HG02759 (cell line): Measurements from ENCODE around the gene YIF1B.
A peak's percentile ranks its signal among the peaks of the same experiment; 100 is the strongest.
"Not testable (repeated sequence)": the region's sequence is repeated elsewhere in the genome, so short reads cannot be mapped to it uniquely, and the experiment has no call there.

Experiments
- ATAC-seq: cut with Tn5 transposase; IDR thresholded peaks from one replicate; pipeline ENCODE4 v1.9.1; 2021; ENCODE audit warnings: mild to moderate bottlenecking, moderate library complexity; ENCODE audit not compliant: unreplicated experiment

The YIF1B gene

DNA sequence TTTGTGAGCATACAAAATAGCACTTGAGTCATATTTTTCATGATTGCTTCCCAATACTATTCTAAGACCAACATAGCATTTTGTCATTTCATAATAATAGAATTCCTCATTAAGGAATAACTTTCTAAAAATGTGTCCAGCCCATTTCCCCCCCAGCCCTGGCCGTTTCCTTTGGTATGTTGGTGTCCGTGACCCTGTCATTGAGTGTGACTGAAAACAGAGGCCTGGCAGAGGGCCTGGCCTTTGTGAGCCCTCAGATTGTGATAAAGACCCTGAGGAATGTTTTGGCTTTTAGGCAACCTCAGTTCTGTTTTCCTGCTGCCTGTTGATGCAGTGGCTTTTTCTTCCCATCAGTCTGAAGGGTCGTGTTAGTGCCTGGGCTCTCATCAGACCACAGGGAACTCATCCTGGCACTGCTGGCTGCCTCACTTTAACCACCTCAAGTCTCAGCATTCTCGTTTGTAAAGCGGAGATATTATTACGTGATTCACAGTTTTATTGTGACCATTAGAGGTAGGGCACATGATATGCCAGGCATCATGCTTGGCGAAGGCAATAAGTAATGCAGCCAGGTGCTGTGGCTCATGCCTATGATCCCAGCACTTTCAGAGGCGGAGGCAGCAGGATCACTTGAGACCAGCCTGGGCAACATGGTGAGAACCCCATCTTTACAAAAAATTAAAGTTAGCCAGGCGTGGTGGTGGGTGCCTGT lies 37.6 kb downstream of the YIF1B start:
- no peak for ATAC-seq

DNA sequence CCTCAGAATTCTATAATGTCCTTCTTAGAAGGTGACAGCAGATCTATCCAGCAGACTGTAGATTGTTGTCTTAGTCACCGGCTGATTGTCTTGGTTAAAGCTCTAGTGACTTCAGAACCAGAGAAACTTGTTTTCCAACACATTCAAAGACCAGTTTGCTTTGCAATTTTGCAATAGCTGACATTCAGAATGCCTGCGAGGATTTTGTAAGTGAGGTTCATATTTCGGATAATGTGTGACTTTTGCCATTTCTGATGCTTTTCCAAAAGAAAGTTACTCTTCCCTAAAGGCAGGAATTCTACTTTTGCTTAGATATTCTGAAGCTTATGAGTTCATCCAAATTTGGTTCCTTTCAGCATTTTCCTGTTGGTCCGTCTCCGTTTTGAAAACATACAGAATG lies 38.2 kb downstream of the YIF1B start:
- ATAC-seq = no peak

DNA sequence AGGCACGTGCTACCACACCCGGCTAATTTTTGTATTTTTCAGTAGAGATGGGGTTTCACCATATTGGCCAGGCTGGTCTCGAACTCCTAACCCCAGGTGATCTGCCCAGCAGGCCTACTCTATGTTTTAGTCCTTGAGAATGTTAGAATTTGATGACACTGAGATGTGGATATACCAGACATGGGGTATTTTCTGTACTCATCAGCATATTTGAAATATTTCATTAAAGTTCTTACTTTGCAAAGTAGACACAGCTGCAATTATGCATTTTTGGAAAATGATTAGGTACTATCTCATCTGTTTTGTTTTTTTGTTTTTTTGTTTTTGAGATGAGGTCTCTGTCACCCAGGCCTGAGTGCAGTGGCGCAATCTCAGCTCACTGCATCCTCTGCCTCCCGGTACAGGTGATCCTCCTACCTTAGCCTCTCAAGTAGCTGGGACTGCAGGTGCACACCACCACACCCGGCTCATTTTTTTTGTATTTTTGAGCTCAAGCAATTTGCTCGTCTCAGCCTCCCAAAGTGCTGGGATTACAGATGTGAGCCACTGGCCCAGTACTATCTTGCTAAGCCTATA lies 38.7 kb downstream of the YIF1B start:
- ATAC-seq = no peak

DNA sequence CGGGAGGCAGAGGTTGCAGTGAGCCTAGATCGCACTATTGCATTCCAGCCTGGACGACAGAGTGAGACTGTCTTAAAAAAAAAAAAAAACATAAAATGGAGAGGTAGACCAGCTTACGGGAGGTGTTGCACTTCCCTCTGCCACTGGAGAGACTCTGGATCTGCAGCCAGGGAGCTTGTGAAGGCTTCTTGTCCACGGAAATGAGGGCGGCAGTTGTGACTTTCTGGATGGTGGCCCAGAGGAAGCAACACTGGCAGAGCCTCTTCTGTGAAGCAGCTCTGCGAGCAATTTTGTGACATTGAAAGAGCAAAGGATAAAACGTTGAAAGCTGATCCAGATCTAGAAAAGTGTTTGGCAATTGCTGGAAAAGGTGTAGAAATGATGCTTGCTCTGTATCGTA lies 41.0 kb downstream of the YIF1B start:
- ATAC-seq = no peak

DNA sequence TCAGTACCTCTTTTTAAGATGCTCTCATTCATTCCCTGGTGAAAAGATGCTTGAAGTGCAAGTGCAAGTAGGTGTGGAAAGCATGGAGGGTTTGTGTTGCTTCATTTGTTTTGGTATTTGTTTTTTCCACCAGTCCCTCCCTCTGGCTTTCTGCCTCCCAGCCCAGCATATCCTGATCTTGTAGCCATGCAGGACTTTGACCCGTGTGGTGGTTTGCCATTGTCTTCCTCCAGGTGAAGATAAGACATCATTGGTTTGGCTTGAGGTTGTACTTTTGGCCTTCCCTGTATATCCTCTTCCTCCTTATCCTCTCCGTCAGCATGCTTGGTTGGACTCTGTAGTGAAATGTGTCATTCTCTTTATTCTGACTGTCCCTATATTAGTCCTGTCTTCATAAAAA lies 42.2 kb downstream of the YIF1B start:
- no peak for ATAC-seq

DNA sequence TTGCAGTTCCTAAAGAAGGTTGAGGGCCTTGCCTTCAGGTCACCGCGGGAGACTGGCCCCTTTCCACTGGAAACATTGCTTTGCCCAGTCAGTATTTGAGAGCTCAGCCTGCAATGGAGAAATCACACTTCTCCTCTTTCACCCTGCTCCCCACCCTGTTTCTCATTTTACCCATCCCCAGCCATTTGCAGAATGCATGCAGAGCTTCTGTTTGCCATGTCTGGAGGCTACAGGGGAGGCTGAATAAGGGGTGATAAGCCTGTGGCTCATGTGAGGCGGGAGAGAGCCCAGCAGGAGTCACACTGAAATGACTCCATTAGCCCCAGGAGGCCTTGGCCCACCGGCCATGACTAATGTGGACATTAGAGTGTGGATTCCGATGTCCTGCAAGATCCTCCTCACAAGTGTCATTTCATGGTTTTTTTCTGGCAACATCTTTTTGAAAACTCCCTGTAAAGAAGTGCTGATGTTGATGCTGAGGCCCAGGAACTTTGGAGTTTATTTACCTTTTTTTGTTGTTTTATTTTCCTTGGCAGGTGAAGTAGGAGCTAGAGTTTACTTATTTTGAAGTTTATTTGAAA lies 45.1 kb downstream of the YIF1B start:
- no peak for ATAC-seq

DNA sequence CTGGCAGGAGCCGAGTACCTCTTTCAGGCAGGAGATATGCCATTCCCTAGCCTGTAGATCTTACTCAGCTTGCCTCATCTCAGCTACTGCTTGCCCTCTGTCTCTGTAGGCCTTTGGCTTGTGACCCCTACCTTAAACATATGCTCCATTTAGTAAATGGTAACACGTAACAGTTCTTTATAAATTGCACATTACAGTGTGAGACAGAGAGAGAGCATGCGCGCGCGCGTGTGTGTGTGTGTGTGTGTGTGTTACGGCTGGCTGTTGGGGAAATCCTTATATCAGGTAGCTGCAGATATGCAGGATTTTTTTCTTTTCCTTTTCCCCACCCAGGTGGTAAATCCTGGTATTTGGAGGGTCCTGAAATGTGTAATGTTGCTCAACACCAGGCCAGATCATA lies 47.2 kb downstream of the YIF1B start:
- ATAC-seq = no peak

DNA sequence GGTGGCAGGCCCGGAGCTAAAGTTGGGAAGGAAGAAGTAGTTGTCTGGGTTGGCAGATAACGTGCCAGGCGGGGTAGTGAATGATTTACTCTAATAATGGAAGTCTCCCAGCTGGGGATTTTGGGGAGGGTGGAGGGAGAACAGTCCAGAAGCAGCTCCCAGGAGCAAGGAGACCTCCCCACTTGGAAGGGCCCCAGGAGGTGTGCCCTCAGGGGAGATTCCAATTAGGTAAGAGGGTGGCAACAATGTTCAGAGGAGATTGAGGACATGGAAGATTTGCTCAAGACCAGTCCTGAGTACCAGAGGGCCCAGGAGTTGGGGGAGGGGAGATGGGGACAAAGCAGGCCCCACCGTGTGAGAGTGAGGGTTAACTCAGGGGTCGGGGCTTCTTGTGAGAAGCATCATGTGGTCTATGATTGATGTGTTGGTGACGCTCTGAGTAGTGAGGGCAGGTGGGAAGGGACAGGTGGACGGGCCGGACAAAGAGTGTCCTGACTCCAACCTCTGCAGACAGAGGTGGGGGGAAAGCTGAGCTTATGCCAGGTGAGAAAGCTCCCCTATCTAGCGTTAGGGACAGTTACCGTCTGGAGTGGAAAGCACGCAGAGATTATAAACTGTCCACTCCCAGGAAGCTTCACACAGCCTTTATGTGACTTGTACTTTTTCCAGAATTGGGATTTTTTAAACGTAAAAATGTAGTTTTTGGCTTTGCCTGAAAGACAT lies 47.8 kb downstream of the YIF1B start:
- no peak for ATAC-seq

DNA sequence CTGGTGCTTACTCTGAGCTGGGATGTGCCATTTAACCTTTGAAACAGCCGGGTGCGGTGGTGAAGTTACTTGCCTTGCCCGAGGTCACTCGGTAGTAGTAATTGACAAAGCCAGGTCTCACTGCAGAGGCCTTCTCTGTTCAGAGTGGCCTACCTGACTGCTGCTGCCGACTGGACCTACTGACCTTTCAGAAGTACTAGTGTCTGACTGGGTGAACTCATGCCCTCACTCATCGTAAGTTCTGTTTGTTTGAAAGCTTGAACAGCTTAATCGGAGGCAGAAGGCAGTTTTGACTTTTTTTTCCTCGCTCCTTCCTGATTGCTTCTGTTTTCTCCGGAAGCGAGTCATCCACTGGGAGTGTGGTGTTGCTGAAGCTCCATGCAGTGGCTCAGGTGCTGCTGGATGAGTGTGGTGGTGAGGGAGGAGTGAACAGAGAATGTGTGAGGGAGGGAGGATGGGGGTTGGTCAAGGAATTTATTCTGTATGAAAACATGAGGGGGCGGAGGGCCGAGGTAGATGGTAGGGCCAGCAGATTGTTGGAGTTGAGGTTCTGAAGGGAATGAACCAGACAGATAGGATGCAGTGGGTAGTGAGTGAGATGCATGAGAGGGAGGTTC lies 48.7 kb downstream of the YIF1B start:
- ATAC-seq = no peak

DNA sequence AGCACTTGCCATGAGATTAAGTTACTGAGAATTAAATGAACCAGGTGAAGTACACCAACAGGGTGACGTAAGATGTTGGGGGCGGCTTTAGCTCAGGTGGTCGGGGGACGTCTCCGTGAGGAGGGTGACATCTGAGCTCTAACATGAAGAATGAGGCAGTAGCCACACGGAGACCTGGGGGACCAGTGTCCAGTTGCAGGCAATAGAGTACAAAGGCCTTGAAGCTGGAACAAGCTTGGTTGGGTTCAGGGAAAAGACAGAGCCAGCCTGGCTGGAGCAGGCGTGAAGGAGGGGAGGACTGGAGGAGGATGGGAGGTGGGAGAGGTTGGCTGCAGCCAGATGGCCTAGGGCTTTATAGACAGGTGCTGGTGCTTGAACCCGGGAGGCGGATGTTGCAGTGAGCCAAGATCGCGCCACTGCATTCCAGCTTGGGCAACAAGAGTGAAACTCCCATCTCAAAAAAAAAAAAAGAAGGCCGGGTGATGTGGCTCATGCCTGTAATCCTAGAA lies 49.8 kb downstream of the YIF1B start:
- no peak for ATAC-seq

DNA sequence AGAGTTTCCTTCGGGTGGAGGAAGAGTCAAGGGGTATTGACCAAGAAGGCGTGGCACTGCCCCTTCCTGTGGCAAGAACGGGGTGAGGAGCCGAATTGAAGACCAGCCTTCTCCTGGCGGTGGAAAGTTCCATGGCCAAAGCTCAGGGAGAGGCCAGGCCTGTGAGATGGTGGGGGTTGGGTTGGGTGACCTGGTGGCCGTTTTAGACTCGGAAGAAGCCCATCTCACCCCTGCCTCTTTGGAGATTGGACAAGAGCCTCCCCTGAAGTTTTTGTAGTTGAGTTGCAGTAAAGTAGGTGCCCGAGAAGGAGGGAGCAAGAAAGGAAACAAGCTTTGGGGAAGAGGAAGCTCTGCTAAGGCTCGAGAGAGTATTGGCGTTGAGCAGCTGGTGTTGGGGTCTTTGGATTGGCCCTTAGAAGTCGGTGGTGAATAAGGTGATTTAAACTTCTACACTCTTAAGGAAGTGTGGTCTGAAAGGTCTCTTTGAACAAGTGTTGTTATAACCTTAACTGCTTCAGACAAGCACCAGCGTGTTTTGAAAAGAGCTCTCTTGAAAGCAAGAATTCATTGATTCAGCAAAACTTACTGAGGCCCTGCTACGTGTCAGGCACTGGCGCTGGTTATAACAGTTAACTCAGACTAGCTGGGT lies 50.4 kb downstream of the YIF1B start:
- no peak for ATAC-seq

DNA sequence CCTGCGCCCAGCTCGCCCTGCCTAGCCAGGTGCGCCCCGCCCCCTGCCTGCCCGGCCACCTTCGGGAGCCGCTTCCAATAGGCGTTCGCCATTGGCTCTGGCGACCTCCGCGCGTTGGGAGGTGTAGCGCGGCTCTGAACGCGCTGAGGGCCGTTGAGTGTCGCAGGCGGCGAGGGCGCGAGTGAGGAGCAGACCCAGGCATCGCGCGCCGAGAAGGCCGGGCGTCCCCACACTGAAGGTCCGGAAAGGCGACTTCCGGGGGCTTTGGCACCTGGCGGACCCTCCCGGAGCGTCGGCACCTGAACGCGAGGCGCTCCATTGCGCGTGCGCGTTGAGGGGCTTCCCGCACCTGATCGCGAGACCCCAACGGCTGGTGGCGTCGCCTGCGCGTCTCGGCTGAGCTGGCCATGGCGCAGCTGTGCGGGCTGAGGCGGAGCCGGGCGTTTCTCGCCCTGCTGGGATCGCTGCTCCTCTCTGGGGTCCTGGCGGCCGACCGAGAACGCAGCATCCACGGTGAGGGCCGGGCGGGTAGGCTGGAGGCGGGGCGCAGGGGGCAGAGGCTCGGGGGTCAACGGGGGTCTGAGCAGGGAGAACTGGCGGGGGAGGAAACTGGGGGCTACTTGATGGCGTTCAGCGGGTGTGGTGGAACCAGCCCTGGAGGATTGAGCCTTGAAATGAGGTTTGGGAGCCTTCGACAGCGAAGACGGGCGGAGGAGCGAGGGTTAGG lies 51.1 kb downstream of the YIF1B start, which contains the start of gene SPINT2:
SPINT2 (plus strand) TSS at position 88 of the 727 bp plus-strand sequence; CDS start at position 408, 320 bp downstream.
- peak; percentile 43 for ATAC-seq

DNA sequence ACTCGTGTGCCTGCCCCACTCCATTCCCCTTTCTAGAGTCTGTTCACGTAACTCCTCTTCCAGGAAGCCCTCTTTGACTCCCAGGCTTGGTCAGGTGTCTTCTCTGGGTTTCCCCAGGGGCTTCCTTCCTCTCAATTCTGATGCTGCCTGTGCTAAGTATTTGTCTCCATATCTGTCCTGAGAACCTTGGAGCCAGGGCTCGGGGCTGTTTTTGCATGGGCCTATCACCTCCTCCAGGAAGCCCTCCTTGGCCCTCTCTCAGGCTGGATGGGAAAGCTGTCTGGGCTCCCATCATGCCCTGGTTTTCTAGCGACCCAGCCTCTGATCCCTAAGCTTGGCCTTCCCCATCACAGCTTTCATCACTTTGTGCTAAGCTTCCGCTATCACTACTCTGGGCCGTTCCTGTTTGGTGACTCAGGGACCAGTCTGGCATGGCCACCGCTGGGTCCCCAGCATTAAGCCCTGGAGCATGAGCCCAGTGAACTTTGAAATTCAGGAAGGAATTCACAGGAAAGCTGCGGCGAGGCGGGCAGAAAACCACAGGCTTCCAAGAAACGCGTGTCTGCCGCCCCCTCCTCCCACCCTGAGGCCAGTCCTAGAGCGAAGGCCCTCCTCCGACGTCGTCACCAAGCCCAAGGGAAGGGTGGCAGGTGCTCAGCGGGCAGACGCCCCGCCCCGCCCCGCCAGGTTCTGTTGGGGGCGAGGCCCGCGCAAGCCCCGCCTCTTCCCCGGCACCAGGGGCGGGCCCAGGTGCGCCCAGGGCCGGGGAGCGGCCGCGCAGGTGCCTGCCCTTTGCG lies 51.9 kb downstream of the YIF1B start:
- ATAC-seq = peak; percentile 74

DNA sequence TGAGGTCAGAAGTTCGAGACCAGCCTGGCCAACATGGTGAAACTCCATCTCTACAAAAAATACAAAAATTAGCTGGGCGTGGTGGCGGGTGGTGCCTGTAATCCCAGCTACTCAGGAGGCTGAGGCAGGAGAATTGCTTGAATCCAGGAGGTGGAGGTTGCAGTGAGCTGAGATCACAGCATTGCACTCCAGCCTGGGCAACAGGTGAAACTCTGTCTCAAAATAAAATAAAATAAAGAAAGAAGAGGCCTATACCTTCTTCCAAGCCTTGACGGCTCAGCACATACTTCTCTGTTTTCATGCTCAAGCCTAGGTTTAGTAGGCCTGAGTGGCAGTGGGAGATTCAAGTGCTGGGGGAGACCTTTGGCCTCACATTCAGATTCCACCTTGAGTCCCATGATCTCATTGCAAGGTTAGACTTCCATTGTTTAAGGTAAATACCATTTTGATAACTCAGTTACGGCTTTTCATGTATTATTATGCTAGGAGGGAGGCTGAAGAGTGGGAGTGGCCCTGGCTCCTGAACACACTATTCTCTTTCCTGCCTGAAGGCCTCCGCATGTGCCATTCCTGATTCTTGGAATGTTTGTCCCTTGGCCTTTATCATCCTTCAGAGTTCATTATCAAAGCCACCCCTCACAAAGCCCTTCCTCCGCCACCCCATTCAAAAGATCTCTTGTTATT lies 53.0 kb downstream of the YIF1B start:
- ATAC-seq = no peak

DNA sequence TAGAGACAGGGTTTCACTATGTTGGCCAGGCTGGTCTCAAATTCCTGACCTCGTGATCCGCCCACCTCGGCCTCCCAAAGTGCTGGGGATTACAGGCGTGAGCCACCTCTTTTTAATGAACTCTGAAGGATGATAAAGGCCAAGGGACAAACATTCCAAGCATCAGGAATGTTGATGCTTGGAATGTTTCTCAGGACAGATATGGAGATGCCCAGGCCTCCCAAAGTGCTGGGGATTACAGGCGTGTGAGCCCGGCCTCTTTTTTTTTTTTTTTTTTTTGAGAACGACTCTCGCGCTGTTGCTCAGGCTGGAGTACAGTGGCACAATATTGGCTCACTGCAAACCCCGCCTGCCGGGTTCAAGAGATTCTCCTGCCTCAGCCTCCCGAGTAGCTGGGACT lies 53.8 kb downstream of the YIF1B start:
- ATAC-seq = not testable (repeated sequence)

DNA sequence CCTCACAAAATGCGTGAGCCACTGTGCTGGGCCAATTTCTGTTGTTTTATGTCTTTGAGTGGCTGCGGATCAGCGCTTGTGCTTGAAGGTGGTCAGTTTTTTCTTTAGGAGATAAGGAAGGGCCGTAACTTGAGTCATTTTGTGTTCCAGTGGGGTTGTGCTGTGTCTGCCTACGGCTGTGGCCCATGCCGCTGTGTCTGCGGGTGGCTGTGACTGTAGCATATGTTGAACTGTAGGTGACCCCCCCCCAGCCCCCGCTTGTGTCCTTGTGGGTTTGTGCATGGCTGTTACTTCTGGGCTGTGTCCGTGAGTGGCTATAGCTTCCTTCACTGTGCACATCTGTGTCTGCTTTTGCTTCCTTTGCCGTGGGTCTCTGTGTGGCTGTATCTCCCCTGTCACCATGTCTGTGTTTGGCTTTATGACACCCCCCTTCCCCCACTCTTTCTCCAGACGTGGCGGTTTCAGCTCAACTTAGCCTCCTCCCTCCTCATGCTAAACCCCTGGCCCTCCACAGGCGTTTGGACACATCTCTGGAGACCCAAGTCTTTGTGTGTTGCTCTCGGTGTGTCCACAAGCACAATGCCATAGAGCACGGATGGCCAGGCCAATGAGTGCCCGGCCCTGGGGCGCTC lies 60.2 kb downstream of the YIF1B start:
- no peak for ATAC-seq

DNA sequence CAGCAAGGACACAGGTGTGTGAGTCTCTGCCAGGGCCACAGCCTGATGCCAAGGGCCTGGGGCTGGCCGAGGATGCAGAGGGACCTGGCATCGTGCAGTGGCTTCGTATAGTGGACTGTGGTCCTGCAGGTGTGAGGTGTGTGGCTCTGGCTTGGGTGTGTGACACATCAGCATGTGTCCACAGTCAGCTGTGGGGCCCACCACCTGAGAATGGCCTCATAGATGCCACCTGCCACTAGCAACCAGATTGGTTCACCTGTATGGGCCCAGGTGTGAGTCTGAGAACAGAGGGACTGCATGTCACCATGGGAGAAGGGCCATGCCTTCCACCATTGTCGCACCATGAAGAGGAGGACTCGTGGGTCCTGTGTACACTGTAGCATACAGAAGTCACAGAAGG lies 62.0 kb downstream of the YIF1B start:
- no peak for ATAC-seq
